Neural crest cell (in vitro differentiated cells): ENCODE results near the gene PTGDR2. TPM values are rescaled to one million over a fixed set of nuclear protein-coding genes. Genes with fewer than 3 reads are reported as not detected.

ENCODE experiments used
- DNase-seq: peaks from one replicate; pipeline ENCODE4 v3.0.0; 2021; ENCODE audit warnings: low read depth, mixed read lengths, low spot score
- H3K27ac Mint-ChIP-seq: one replicate; pipeline ENCODE4 v1.8.0; 2021; ENCODE audit warnings: mild to moderate bottlenecking, mixed read lengths; ENCODE audit not compliant: unreplicated experiment
- H3K27me3 Mint-ChIP-seq: 2 replicates; pipeline ENCODE4 v1.8.0; 2021; ENCODE audit warnings: low read depth, mild to moderate bottlenecking, mixed read lengths
- H3K36me3 Mint-ChIP-seq: 2 replicates; pipeline ENCODE4 v1.8.0; 2021; ENCODE audit warnings: low read depth, mild to moderate bottlenecking, mixed read lengths
- H3K4me1 Mint-ChIP-seq: 2 replicates; pipeline ENCODE4 v1.8.0; 2021; ENCODE audit warnings: mixed read lengths
- H3K4me3 Mint-ChIP-seq: one replicate; pipeline ENCODE4 v1.8.0; 2021; ENCODE audit warnings: mild to moderate bottlenecking, mixed read lengths
- H3K9me3 Mint-ChIP-seq: 2 replicates; pipeline ENCODE4 v1.8.0; 2021; ENCODE audit warnings: mixed read lengths
- CTCF ChIP-seq: fragments of 200-600 bp; sonication (generic); conservative IDR thresholded peaks from 2 replicates; pipeline ENCODE4 v1.5.0; 2021; ENCODE audit warnings: antibody characterized with exemption, mild to moderate bottlenecking
- total RNA-seq: library from RNA; stranded (reverse); gene quantifications from 2 replicates; pipeline ENCODE4 v1.2.1, GENCODE V29; 2021

The PTGDR2 gene
- total RNA-seq, 1 donor from 2014 or later = 0.16 TPM

- DNase-seq = no peak
- no peaks in the 10 kb centered on the region for H3K9me3 Mint-ChIP-seq
- peaks cover 2% of the 10 kb centered on the region for H3K27me3 Mint-ChIP-seq
- peak overlapping the region; percentile 82 for H3K4me3 Mint-ChIP-seq
- peak overlapping the region; percentile 40 for H3K27ac Mint-ChIP-seq
- TF ChIP-seq CTCF = no peak
- peaks cover 42% of the 10 kb centered on the region for H3K4me1 Mint-ChIP-seq
- H3K36me3 Mint-ChIP-seq = no peaks in the 10 kb centered on the region
Measured at GRCh38 chr11:60844045-60844869, 11.5 kb downstream of the PTGDR2 start.

- Mint-ChIP-seq H3K4me3 (peak overlapping the region; percentile 82), H3K4me1 (peaks cover 42% of the 10 kb centered on the region), H3K9me3 (no peaks in the 10 kb centered on the region), H3K27me3 (peaks cover 4% of the 10 kb centered on the region), H3K36me3 (no peaks in the 10 kb centered on the region), H3K27ac (peak overlapping the region; percentile 57)
- no peak for DNase-seq
- TF ChIP-seq CTCF = no peak
Measured at GRCh38 chr11:60842668-60843600, 12.8 kb downstream of the PTGDR2 start.

GRCh38 chr11:60841797-60842667, 13.7 kb downstream of the PTGDR2 start, which contains the start of gene CCDC86:
TSS of gene CCDC86 (plus strand) at chr11:60842113. CDS start at chr11:60842125, 12 bp downstream.
- Mint-ChIP-seq H3K27me3 (peaks cover 8% of the 10 kb centered on the region), H3K36me3 (no peaks in the 10 kb centered on the region), H3K4me1 (peaks cover 42% of the 10 kb centered on the region), H3K4me3 (peak within 1 kb of the TSS; percentile 82), H3K27ac (peak within 1 kb of the TSS; percentile 99), H3K9me3 (no peaks in the 10 kb centered on the region)
- DNase-seq = peak; percentile 97
- no peak for TF ChIP-seq CTCF

GRCh38 chr11:60840470-60841430, 15.0 kb downstream of the PTGDR2 start:
- Mint-ChIP-seq H3K36me3 (no peaks in the 10 kb centered on the region), H3K27me3 (peaks cover 13% of the 10 kb centered on the region), H3K9me3 (no peaks in the 10 kb centered on the region), H3K4me1 (peaks cover 42% of the 10 kb centered on the region), H3K27ac (peak overlapping the region; percentile 99), H3K4me3 (peak overlapping the region; percentile 82)
- no peak for TF ChIP-seq CTCF
- no peak for DNase-seq
